ENCODE measurements around the gene KITLG.
"Not testable (repeated sequence)": the region's sequence is repeated elsewhere in the genome, so short reads cannot be mapped to it uniquely, and the experiment has no call there.

KITLG gene

GRCh38 chr12:88580051-88580871 is at the start of gene KITLG:
TSS of gene KITLG (minus strand) at chr12:88580471. CDS start at chr12:88580278, 193 bp downstream.
- DNase-seq (ENCODE audit: low spot score): peak; percentile 11

- no peak for DNase-seq (ENCODE audit: low spot score)
Observed at GRCh38 chr12:88628856-88629509, 48.7 kb upstream of the KITLG start.

DNA sequence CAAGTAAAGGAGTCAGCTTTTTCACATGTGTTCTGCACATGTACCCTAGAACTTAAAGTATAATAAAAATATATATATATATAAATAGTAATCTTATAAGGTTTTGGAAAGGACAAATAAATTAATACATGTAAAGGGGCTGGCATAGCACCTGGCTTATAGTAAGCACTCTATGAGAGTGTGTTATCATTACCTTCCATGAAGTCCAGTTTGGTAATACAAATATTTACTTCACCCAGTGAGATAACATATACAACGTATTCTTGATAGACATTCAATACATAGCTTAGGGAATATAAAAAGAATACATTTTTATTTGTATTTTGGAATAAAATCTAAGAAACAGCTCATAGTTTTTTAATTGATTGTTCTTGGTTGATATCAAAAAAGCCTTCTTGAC is 47.8 kb upstream of the KITLG start:
- not testable (repeated sequence) for DNase-seq (ENCODE audit: low spot score)

DNA sequence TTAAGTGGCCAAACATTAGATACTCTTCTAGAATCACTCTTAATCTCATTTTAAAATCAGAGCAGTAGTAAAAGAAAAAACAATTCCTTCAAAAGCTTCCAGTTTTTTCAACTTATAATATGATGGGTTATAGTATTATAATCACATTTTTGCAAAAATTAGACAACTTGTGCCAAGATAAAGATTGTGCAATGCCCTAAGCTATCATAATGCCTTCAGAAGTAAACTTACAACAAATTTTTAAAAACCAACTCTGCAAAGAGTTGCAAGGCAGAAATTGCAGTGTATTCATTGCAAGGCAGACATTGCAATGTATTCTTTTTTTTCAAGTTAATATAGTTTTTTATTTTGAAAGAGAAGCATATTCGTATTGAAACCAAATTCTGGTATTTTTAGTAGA is 47.2 kb upstream of the KITLG start:
- no peak for DNase-seq (ENCODE audit: low spot score)

DNA sequence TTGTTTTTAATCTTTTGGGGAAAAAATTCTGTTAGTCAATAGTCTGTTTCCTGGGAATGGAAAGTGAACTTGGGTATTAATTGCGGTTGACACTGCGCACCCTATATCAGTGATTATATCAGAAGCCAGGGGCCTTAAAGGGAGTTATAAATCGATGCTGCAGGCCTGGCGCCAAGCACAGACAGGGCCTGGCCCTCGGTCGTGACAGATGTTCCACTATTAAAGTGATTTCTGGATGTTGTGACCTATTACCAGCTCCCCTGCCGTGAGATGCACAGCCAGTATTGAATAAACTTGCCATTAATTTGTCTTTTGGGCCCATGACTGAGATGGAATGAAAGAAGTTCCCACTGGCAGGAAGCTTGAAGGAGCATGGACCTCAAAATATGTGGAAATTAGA is 45.1 kb upstream of the KITLG start:
- no peak for DNase-seq (ENCODE audit: low spot score)

DNA sequence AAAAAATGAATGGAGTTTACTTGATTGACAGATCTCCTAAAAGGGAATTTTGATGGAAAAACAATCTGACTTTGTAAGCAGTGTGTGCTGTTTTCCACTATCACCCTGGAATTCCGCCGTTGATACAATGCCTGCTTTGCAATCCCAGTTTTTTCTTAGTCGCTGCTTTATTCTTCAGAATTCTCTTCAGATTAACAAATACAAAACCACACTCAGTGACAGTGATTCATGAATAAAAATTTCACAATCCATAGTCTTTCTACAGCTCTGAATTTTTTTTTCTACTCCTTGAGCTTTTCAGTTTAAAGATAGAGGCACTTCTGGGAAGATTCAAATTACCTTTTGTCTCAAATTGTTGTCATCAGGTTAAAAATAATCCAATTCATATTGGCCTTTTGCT is 44.6 kb upstream of the KITLG start:
- DNase-seq (ENCODE audit: low spot score): no peak

- DNase-seq (ENCODE audit: low spot score): no peak
Observed at GRCh38 chr12:88623777-88624548, 43.7 kb upstream of the KITLG start.

DNA sequence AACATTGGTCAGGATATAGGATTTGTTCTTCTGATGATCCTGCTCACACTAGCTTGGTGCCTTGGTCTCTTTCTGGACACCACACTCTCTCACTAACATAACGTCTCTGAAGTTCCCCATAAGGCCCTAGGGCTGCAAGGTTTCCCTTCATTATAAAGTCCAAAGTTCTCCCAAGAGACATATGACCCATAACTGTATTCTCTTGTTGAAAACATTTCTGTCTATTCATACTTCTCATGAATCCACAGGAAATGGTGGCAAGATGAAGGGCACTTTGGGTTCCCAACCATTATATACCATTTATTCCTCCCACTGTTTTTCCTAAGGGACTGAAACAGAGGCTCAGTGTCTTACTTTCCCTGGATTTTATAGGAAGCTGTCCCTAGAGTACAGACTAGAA is 37.1 kb upstream of the KITLG start:
- DNase-seq (ENCODE audit: low spot score): no peak

GRCh38 chr12:88615490-88615889 is 35.2 kb upstream of the KITLG start:
- DNase-seq (ENCODE audit: low spot score): no peak

DNA sequence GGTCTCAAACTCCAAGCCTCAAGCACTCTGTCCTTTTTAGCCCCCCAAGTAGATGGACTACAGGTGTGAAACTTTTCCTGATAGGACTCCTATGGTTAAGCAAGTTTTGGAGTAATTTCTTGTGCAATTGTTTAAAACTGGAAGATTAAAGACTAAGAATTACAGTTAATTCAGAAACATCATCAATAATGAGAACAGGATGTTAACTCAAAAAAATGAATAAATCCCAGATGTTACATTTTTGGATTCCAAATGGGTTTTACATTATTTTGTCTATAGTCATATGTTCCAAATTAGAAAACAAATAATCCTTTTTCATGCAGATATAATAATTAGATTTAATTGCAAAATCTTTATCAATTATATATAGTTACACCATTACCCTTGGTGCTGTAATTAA is 24.4 kb upstream of the KITLG start:
- DNase-seq (ENCODE audit: low spot score): no peak

- no peak for DNase-seq (ENCODE audit: low spot score)
Observed at GRCh38 chr12:88600272-88600671, 20.0 kb upstream of the KITLG start.

GRCh38 chr12:88597365-88597764 is 17.1 kb upstream of the KITLG start:
- DNase-seq (ENCODE audit: low spot score): no peak

DNA sequence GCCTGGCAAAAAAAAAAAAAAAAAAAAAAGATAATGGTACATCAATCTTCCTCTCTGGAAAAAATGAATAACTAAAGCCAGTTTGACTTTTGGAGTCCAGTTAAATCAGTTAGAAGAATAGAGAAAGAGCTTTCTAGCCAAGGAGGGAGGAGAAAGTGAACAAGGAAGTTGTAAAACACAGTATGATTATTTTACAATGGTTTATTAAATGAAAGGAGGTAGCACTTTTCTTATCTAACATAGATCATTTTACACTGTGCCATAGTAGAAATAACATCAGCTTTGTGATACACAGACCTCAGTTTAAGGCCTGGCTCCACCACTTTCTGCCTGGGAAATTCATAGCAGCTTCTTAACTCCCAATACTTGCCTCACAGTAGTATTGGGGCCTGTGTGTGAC is 15.4 kb upstream of the KITLG start:
- DNase-seq (ENCODE audit: low spot score): no peak

GRCh38 chr12:88594780-88595179 is 14.5 kb upstream of the KITLG start:
- DNase-seq (ENCODE audit: low spot score): no peak

- no peak for DNase-seq (ENCODE audit: low spot score)
Observed at GRCh38 chr12:88591343-88591742, 11.1 kb upstream of the KITLG start.

GRCh38 chr12:88590851-88591250 is 10.6 kb upstream of the KITLG start:
- DNase-seq (ENCODE audit: low spot score): no peak

- no peak for DNase-seq (ENCODE audit: low spot score)
Observed at GRCh38 chr12:88585077-88585476, 4.8 kb upstream of the KITLG start.

DNA sequence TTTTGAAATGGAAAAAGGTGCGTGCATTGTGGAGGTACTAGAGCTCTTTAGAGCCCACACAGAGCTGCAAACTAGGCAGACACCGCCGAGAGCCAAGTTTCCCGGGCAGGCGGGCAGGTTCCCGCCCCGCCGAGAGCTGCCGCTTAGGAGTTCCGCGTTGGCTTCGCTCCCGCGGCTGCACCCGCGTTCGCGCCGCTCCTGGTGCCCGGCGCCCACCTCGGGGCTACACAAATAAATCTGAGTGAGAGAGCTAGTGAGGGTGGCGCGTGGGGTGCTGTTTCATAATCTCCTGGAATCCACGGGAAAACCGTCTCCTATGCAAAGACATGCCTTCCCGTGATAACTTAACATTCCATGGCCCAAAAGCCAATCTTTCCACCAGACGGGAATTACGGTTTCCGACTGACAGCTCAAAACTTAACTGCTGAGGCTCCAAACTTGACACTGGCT is 645 bp downstream of the KITLG start:
- DNase-seq (ENCODE audit: low spot score): peak; percentile 3

GRCh38 chr12:88579161-88579517 is 1.1 kb downstream of the KITLG start:
- DNase-seq (ENCODE audit: low spot score): no peak

GRCh38 chr12:88578276-88579160 is 1.8 kb downstream of the KITLG start:
- no peak for DNase-seq (ENCODE audit: low spot score)

DNA sequence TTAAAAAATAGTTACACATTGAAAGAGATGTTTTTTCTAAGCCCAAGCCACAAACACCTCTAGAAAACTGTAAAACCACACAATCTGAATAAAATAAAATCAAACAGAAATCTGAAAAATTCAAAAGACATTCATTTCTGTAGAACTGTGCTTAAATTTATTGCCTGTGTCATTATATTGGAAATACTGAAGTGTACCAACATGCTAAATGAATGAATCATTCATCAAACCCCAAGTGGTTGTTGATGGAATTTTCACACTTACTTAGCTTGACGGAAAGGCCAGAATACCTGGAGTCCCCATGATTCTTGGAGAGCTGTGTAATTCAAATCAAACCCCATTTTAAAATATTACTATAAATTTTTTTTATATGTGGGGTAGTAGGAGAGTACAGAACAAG is 2.7 kb downstream of the KITLG start:
- DNase-seq (ENCODE audit: low spot score): no peak

GRCh38 chr12:88576866-88577265 is 3.4 kb downstream of the KITLG start:
- no peak for DNase-seq (ENCODE audit: low spot score)

Measured in germinal center (tissue), 1 donor.